Stomach (tissue), 4 donors: ENCODE measurements around the gene HOOK2.

Experiments
- CTCF ChIP-seq, 7 experiments: fragments of 450-650 bp in 4 of 7; fragments of 200-600 bp in 3 of 7; sonication (generic) in 3 of 7; IDR thresholded peaks; one replicate each; pipeline ENCODE4 v1.5.1; 2016 to 2019; ENCODE audit warnings: antibody characterized with exemption in 7 of 7, control low read depth in 2 of 7, mild to moderate bottlenecking in 1 of 7
- POLR2A ChIP-seq, 4 donors: fragments of 450-650 bp; IDR thresholded peaks; one replicate each; pipeline ENCODE4 v1.6.1; 2016; ENCODE audit warnings: antibody characterized with exemption in 4 of 4, control low read depth in 2 of 4, mild to moderate bottlenecking in 1 of 4, moderate library complexity in 1 of 4

- TF ChIP-seq CTCF (IDR thresholded peaks at IDR 0.05) = no peak
- TF ChIP-seq POLR2A (IDR thresholded peaks at IDR 0.05) = no peak
These were observed 15.7 kb downstream of the HOOK2 start for GRCh38 chr19:12759686-12760085.
